ENCODE data around the gene CTSD.
"Not testable (repeated sequence)": the region's sequence is repeated elsewhere in the genome, so short reads cannot be mapped to it uniquely, and the experiment has no call there.

DNA sequence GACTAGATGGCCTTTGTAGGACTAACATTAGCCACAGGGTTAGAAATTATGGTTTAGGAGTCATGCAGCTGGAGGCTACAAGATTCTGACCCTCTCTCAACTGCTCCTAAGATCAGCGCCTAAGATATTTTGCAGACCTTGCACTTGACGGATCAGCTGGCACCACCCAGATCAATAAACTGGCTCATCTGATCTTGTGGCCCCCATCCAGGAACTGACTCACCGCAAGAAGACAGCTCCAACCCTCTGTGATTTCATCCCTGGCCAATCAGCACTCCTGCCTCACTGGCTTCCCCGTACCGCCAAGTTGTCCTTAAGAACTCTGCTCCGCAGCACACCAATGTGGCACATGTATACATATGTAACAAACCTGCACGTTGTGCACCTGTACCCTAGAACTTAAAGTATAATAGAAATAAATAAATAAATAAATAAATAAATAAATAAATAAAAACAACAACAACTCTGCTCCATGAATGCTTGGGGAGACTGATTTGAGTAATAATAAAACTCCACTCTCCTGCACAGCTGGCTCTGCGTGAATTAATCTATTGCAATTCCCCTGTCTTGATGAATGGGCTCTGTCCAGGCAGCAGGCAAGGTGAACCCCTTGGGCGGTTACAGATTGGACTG lies 5.7 kb upstream of the CTSD start:
- TF ChIP-seq, protein P1, sequence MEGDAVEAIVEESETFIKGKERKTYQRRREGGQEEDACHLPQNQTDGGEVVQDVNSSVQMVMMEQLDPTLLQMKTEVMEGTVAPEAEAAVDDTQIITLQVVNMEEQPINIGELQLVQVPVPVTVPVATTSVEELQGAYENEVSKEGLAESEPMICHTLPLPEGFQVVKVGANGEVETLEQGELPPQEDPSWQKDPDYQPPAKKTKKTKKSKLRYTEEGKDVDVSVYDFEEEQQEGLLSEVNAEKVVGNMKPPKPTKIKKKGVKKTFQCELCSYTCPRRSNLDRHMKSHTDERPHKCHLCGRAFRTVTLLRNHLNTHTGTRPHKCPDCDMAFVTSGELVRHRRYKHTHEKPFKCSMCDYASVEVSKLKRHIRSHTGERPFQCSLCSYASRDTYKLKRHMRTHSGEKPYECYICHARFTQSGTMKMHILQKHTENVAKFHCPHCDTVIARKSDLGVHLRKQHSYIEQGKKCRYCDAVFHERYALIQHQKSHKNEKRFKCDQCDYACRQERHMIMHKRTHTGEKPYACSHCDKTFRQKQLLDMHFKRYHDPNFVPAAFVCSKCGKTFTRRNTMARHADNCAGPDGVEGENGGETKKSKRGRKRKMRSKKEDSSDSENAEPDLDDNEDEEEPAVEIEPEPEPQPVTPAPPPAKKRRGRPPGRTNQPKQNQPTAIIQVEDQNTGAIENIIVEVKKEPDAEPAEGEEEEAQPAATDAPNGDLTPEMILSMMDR (IDR thresholded peaks at IDR 0.05) = not testable (repeated sequence)
- TF ChIP-seq, protein P2, sequence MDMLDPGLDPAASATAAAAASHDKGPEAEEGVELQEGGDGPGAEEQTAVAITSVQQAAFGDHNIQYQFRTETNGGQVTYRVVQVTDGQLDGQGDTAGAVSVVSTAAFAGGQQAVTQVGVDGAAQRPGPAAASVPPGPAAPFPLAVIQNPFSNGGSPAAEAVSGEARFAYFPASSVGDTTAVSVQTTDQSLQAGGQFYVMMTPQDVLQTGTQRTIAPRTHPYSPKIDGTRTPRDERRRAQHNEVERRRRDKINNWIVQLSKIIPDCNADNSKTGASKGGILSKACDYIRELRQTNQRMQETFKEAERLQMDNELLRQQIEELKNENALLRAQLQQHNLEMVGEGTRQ (CRISPR knock-in tag; IDR thresholded peaks at IDR 0.05) = not testable (repeated sequence)
- TF ChIP-seq MXD4 (CRISPR knock-in tag; IDR thresholded peaks at IDR 0.05; ENCODE audit: borderline replicate concordance); ELF4 (CRISPR knock-in tag; IDR thresholded peaks at IDR 0.05; ENCODE audit: low read depth); TCF7 (CRISPR knock-in tag; IDR thresholded peaks at IDR 0.05; ENCODE audit: low read depth); ZNF317 (CRISPR knock-in tag; IDR thresholded peaks at IDR 0.05; ENCODE audit: borderline replicate concordance, low read depth): not testable (repeated sequence)
- TF ChIP-seq, protein P3, sequence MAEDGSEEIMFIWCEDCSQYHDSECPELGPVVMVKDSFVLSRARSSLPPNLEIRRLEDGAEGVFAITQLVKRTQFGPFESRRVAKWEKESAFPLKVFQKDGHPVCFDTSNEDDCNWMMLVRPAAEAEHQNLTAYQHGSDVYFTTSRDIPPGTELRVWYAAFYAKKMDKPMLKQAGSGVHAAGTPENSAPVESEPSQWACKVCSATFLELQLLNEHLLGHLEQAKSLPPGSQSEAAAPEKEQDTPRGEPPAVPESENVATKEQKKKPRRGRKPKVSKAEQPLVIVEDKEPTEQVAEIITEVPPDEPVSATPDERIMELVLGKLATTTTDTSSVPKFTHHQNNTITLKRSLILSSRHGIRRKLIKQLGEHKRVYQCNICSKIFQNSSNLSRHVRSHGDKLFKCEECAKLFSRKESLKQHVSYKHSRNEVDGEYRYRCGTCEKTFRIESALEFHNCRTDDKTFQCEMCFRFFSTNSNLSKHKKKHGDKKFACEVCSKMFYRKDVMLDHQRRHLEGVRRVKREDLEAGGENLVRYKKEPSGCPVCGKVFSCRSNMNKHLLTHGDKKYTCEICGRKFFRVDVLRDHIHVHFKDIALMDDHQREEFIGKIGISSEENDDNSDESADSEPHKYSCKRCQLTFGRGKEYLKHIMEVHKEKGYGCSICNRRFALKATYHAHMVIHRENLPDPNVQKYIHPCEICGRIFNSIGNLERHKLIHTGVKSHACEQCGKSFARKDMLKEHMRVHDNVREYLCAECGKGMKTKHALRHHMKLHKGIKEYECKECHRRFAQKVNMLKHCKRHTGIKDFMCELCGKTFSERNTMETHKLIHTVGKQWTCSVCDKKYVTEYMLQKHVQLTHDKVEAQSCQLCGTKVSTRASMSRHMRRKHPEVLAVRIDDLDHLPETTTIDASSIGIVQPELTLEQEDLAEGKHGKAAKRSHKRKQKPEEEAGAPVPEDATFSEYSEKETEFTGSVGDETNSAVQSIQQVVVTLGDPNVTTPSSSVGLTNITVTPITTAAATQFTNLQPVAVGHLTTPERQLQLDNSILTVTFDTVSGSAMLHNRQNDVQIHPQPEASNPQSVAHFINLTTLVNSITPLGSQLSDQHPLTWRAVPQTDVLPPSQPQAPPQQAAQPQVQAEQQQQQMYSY (CRISPR knock-in tag; IDR thresholded peaks at IDR 0.05) = not testable (repeated sequence)
